B cell (primary cell): ENCODE data around the gene SYCP2. TPM values are rescaled to one million over a fixed set of nuclear protein-coding genes. Genes with fewer than 3 reads are reported as not detected.

ENCODE experiments used
- ATAC-seq: fragments of 200-7000 bp; cut with Tn5 transposase; one replicate; pipeline ENCODE4 v1.10.0; 2021; ENCODE audit warnings: low read depth, mild to moderate bottlenecking, moderate number of reproducible peaks, moderate library complexity
- CTCF ChIA-PET: fragments of 350-600 bp; sonication (Branson Sonifier 250); formaldehyde crosslinking; loops from one replicate; lab custom pipeline; 2021; ENCODE audit warnings: antibody characterized with exemption, inconsistent platforms; lab: Charles Lee
- POLR2A ChIA-PET: fragments of 350-600 bp; sonication (Branson Sonifier 250); formaldehyde crosslinking; loops from one replicate; lab custom pipeline; 2021; ENCODE audit warnings: antibody characterized with exemption; lab: Charles Lee
- DNase-seq: peaks from one replicate; pipeline ENCODE4 v3.0.0; 2013
- H2AFZ ChIP-seq: 2 replicates; pipeline ENCODE4 v1.6.1; 2012; ENCODE audit warnings: mild to moderate bottlenecking, low read depth, low read length; ENCODE audit not compliant: insufficient read depth, poor library complexity, severe bottlenecking
- H3K27ac ChIP-seq, 2 donors: 1 replicate in 1 of 2; 2 replicates in 1 of 2; pipeline ENCODE4 v1.5.1; 2012 to 2013; ENCODE audit warnings: low read length in 2 of 2, mild to moderate bottlenecking in 2 of 2, moderate library complexity in 1 of 2
- H3K27me3 ChIP-seq, 4 experiments: fragments of 200-600 bp in 1 of 4; sonication (generic) in 1 of 4; replicated peaks in 1 of 4; 1 replicate in 2 of 4; 2 replicates in 2 of 4; pipeline versions ENCODE4 v1.6.1 to v1.7.0; 2013 to 2016; ENCODE audit warnings: low read length in 3 of 4, mild to moderate bottlenecking in 2 of 4, mixed read lengths in 1 of 4, moderate library complexity in 1 of 4; ENCODE audit not compliant: insufficient read depth in 4 of 4, control insufficient read depth in 3 of 4; ENCODE audit errors: control extremely low read depth in 1 of 4
- H3K36me3 ChIP-seq, 2 experiments: replicated peaks in 1 of 2; 1 replicate in 1 of 2; 2 replicates in 1 of 2; pipeline versions ENCODE4 v1.6.1 to v1.7.1; 2013; ENCODE audit warnings: low read length in 1 of 2; ENCODE audit not compliant: insufficient read depth in 2 of 2, control insufficient read depth in 1 of 2; ENCODE audit errors: control extremely low read depth in 1 of 2, extremely low read depth in 1 of 2
- H3K4me1 ChIP-seq, 2 donors: fragments of 200-600 bp in 1 of 2; sonication (generic) in 1 of 2; 1 replicate in 1 of 2; 2 replicates in 1 of 2; pipeline versions ENCODE4 v1.5.1 to v1.6.1; 2013 to 2017; ENCODE audit warnings: low read length in 2 of 2; ENCODE audit not compliant: control insufficient read depth in 2 of 2, insufficient read depth in 2 of 2
- H3K4me2 ChIP-seq: replicated peaks from 2 replicates; pipeline ENCODE3; 2012; ENCODE audit warnings: mild to moderate bottlenecking, low read depth, low read length; ENCODE audit not compliant: poor library complexity, severe bottlenecking
- H3K4me3 ChIP-seq, 5 experiments: fragments of 200-600 bp in 1 of 5; sonication (generic) in 1 of 5; 1 replicate in 3 of 5; 2 replicates in 2 of 5; pipeline versions ENCODE4 v1.5.1 to v1.7.0; 2011 to 2016; ENCODE audit warnings: low read length in 4 of 5, mild to moderate bottlenecking in 4 of 5, low read depth in 2 of 5, control low read depth in 1 of 5, moderate library complexity in 1 of 5; ENCODE audit not compliant: insufficient read depth in 1 of 5; ENCODE audit errors: control extremely low read depth in 1 of 5, extremely low read depth in 1 of 5
- H3K79me2 ChIP-seq: fragments of 200-600 bp; sonication (generic); one replicate; pipeline ENCODE4 v1.6.0; 2016; ENCODE audit warnings: low read length; ENCODE audit not compliant: control insufficient read depth, insufficient read depth
- H3K9ac ChIP-seq: fragments of 200-600 bp; sonication (generic); 2 replicates; pipeline ENCODE4 v1.6.1; 2017; ENCODE audit warnings: mild to moderate bottlenecking, low read length, moderate library complexity
- H3K9me3 ChIP-seq, 3 donors: one replicate each; pipeline versions ENCODE4 v1.6.1 to v1.7.1; 2013; ENCODE audit warnings: low read length in 2 of 3; ENCODE audit not compliant: control insufficient read depth in 2 of 3, insufficient read depth in 1 of 3; ENCODE audit errors: control extremely low read depth in 1 of 3
- H4K20me1 ChIP-seq: 2 replicates; pipeline ENCODE4 v1.6.0; 2012; ENCODE audit warnings: mild to moderate bottlenecking, low read length; ENCODE audit not compliant: insufficient read depth, control insufficient read depth, poor library complexity, severe bottlenecking
- H3K27ac Mint-ChIP-seq: one replicate; pipeline ENCODE4 v1.8.0; 2021; ENCODE audit warnings: mixed read lengths
- H3K27me3 Mint-ChIP-seq: one replicate; pipeline ENCODE4 v1.8.0; 2021; ENCODE audit warnings: mixed read lengths
- H3K4me1 Mint-ChIP-seq: one replicate; pipeline ENCODE4 v1.8.0; 2021; ENCODE audit warnings: mixed read lengths
- H3K4me3 Mint-ChIP-seq: one replicate; pipeline ENCODE4 v1.8.0; 2021; ENCODE audit warnings: mixed read lengths
- H3K9me3 Mint-ChIP-seq: one replicate; pipeline ENCODE4 v1.8.0; 2022; ENCODE audit warnings: mixed read lengths; ENCODE audit not compliant: insufficient read depth
- CTCF ChIP-seq: fragments of 200-600 bp; IDR thresholded peaks from one replicate; pipeline ENCODE4 v1.8.0; 2022; ENCODE audit warnings: antibody characterized with exemption, mild to moderate bottlenecking
- EZH2 ChIP-seq: IDR thresholded peaks from 2 replicates; pipeline ENCODE4 v1.6.1; 2012; ENCODE audit warnings: borderline replicate concordance, low read depth, mild to moderate bottlenecking, moderate library complexity, low read length; ENCODE audit not compliant: insufficient read depth, poor library complexity, severe bottlenecking
- WGBS: methylation state at CpG from one replicate; pipeline ENCODE4 v1.1.5; 2013; ENCODE audit warnings: missing lambda C conversion rate; ENCODE audit not compliant: insufficient coverage; 5-methylcytosine and 5-hydroxymethylcytosine counted together
- intact Hi-C: fragments of 100-400 bp; cut with micrococcal nuclease; formaldehyde crosslinking; loops from one replicate; pipeline ENCODE4 v1.10.0; 2022
- polyA plus RNA-seq: library from polyadenylated mRNA; depleted of rRNA; stranded (reverse); fragments of >200 nt; gene quantifications from 2 replicates; pipeline ENCODE4 v1.2.3, GENCODE V29; 2012
- total RNA-seq, 2 donors: library from RNA; stranded (reverse); fragments of 120-200 nt in 1 of 2; gene quantifications; 1 replicate in 1 of 2; 2 replicates in 1 of 2; pipeline versions ENCODE4 v1.2.3 to v1.2.4, GENCODE V29; 2013 to 2022

The SYCP2 gene
- total and polyA plus RNA-seq, 2 donors (not counting 1 experiment from before 2014, with no cell fraction given) = 0.98 to 4.5 TPM

GRCh38 chr20:59971428-59971827 lies 38.0 kb upstream of the SYCP2 start:
- Histone ChIP-seq H3K4me3 (no peak overlapping the region), H4K20me1 (no peaks in the 10 kb centered on the region), H2AFZ (no peak overlapping the region), H3K4me2 (no peak overlapping the region), H3K27ac (no peak overlapping the region), H3K9me3 (no peaks in the 10 kb centered on the region), H3K36me3 (no peaks in the 10 kb centered on the region), H3K9ac (no peak overlapping the region), H3K27me3 (no peaks in the 10 kb centered on the region), H3K79me2 (no peaks in the 10 kb centered on the region), H3K4me1 (no peaks in the 10 kb centered on the region)
- ChIA-PET CTCF (no interaction called here), POLR2A (no interaction called here)
- H3K27ac Mint-ChIP-seq = no peak overlapping the region
- intact Hi-C loops = no loop called here
- ATAC-seq = no peak
- H3K4me3 Mint-ChIP-seq = no peak overlapping the region
- TF ChIP-seq CTCF (no peak), EZH2 (no peak)
- no peak for DNase-seq
- no CpG with 5 or more reads among the region's 1 CpG for WGBS
- H3K4me1 Mint-ChIP-seq = no peaks in the 10 kb centered on the region
- H3K9me3 Mint-ChIP-seq = no peaks in the 10 kb centered on the region
- H3K27me3 Mint-ChIP-seq = no peaks in the 10 kb centered on the region

- no peaks in the 10 kb centered on the region for H3K9me3 ChIP-seq
- Mint-ChIP-seq H3K9me3 (no peaks in the 10 kb centered on the region), H3K27ac (no peak overlapping the region), H3K4me1 (no peaks in the 10 kb centered on the region), H3K27me3 (no peaks in the 10 kb centered on the region), H3K4me3 (no peak overlapping the region)
- H3K27me3 ChIP-seq = no peaks in the 10 kb centered on the region
- H3K79me2 ChIP-seq = no peaks in the 10 kb centered on the region
- no peak overlapping the region for H3K4me3 ChIP-seq
- H3K4me1 ChIP-seq = no peaks in the 10 kb centered on the region
- no peak overlapping the region for H3K4me2 ChIP-seq
- H3K27ac ChIP-seq = no peak overlapping the region
- ATAC-seq (no peak), DNase-seq (no peak)
- POLR2A ChIA-PET = no interaction called here
- no peak overlapping the region for H2AFZ ChIP-seq
- H3K36me3 ChIP-seq = no peaks in the 10 kb centered on the region
- no CpG with 5 or more reads among the region's 3 CpGs for WGBS
- intact Hi-C loops = no loop called here
- TF ChIP-seq CTCF = no peak
- no peak for TF ChIP-seq EZH2
- CTCF ChIA-PET = no interaction called here
- H4K20me1 ChIP-seq = no peaks in the 10 kb centered on the region
- no peak overlapping the region for H3K9ac ChIP-seq
Observed at GRCh38 chr20:59966428-59966827, 33.0 kb upstream of the SYCP2 start.
